Ascending aorta (tissue), 2 donors: ENCODE data around the gene TCF4. TPM values are rescaled to one million over a fixed set of nuclear protein-coding genes. Genes with fewer than 3 reads are reported as not detected.
A peak's percentile ranks its signal among the peaks of the same experiment; 100 is the strongest.

ENCODE experiments used
- DNase-seq, 2 donors: peaks; one replicate each; pipeline ENCODE4 v3.0.0-alpha.2; 2019; ENCODE audit warnings: low spot score in 2 of 2
- H3K27ac ChIP-seq, 2 donors: fragments of 200-600 bp; sonication (generic); one replicate each; pipeline ENCODE4 v1.5.1; 2016 to 2017; ENCODE audit warnings: mild to moderate bottlenecking in 1 of 2
- H3K27me3 ChIP-seq: fragments of 200-600 bp; sonication (generic); one replicate; pipeline ENCODE4 v1.5.1; 2017
- H3K36me3 ChIP-seq, 2 donors: fragments of 200-600 bp; sonication (generic); one replicate each; pipeline ENCODE4 v1.5.1; 2016
- H3K4me1 ChIP-seq, 2 donors: fragments of 200-600 bp; sonication (generic); one replicate each; pipeline ENCODE4 v1.5.1; 2016 to 2017; ENCODE audit warnings: mild to moderate bottlenecking in 1 of 2
- H3K4me3 ChIP-seq, 2 donors: fragments of 200-600 bp; sonication (generic); one replicate each; pipeline ENCODE4 v1.5.1; 2016 to 2017; ENCODE audit warnings: mild to moderate bottlenecking in 1 of 2
- H3K9me3 ChIP-seq, 2 donors: fragments of 200-600 bp; sonication (generic); one replicate each; pipeline ENCODE4 v1.5.1; 2016
- CTCF ChIP-seq, 3 experiments: fragments of 200-600 bp in 2 of 3; fragments of 450-650 bp in 1 of 3; sonication (generic) in 2 of 3; IDR thresholded peaks; one replicate each; pipeline ENCODE4 v1.5.1; 2016 to 2019; ENCODE audit warnings: antibody characterized with exemption in 3 of 3, mild to moderate bottlenecking in 1 of 3, moderate library complexity in 1 of 3
- intact Hi-C: fragments of 100-400 bp; cut with DNase I; formaldehyde crosslinking; loops from one replicate; pipeline ENCODE4 v1.15.1; 2023
- total RNA-seq: library from RNA; depleted of rRNA; stranded (reverse); fragments of >200 nt; gene quantifications from one replicate; pipeline ENCODE4 v1.1.0, GENCODE V29; 2016

The TCF4 gene
- total RNA-seq, 1 donor from 2014 or later = 180 TPM

- Histone ChIP-seq H3K4me1 (peaks cover 0 to 4% of the 10 kb centered on the region in 2 donors), H3K27ac (no peak overlapping the region), H3K36me3 (no peaks in the 10 kb centered on the region), H3K9me3 (no peaks in the 10 kb centered on the region), H3K27me3 (no peaks in the 10 kb centered on the region), H3K4me3 (peak overlapping the region in 1 of 2 donors; percentile 30)
- no peak for DNase-seq
- TF ChIP-seq CTCF (IDR thresholded peaks at IDR 0.05) = no peak
- intact Hi-C loops = no loop called here
These were observed 36.8 kb downstream of the TCF4 start for GRCh38 chr18:55551227-55551626.

GRCh38 chr18:55550471-55550870 lies 37.5 kb downstream of the TCF4 start:
- Histone ChIP-seq H3K27ac (no peak overlapping the region), H3K27me3 (no peaks in the 10 kb centered on the region), H3K9me3 (no peaks in the 10 kb centered on the region), H3K36me3 (no peaks in the 10 kb centered on the region), H3K4me3 (peak overlapping the region in 1 of 2 donors; percentile 30), H3K4me1 (peaks cover 0 to 4% of the 10 kb centered on the region in 2 donors)
- DNase-seq = no peak
- no peak for TF ChIP-seq CTCF (IDR thresholded peaks at IDR 0.05)
- intact Hi-C loops = no loop called here

GRCh38 chr18:55549474-55550104 lies 38.4 kb downstream of the TCF4 start:
- DNase-seq = no peak
- H3K27me3 ChIP-seq = no peaks in the 10 kb centered on the region
- TF ChIP-seq CTCF (IDR thresholded peaks at IDR 0.05) = no peak
- no peak overlapping the region for H3K4me3 ChIP-seq
- no peaks in the 10 kb centered on the region for H3K9me3 ChIP-seq
- H3K27ac ChIP-seq = no peak overlapping the region
- peaks cover 0 to 4% of the 10 kb centered on the region in 2 donors for H3K4me1 ChIP-seq
- intact Hi-C loops = no loop called here
- no peaks in the 10 kb centered on the region for H3K36me3 ChIP-seq

- Histone ChIP-seq H3K36me3 (no peaks in the 10 kb centered on the region), H3K9me3 (no peaks in the 10 kb centered on the region), H3K4me1 (peaks cover 0 to 4% of the 10 kb centered on the region in 2 donors), H3K27me3 (no peaks in the 10 kb centered on the region), H3K27ac (peak overlapping the region in 1 of 2 donors; percentile 14), H3K4me3 (no peak overlapping the region)
- intact Hi-C loops = no loop called here
- DNase-seq = no peak
- no peak for TF ChIP-seq CTCF (IDR thresholded peaks at IDR 0.05)
These were observed 40.3 kb downstream of the TCF4 start for GRCh38 chr18:55547705-55548056.

- H3K9me3 ChIP-seq = no peaks in the 10 kb centered on the region
- DNase-seq = no peak
- TF ChIP-seq CTCF (IDR thresholded peaks at IDR 0.05) = no peak
- intact Hi-C loops = no loop called here
- no peaks in the 10 kb centered on the region for H3K27me3 ChIP-seq
- H3K4me3 ChIP-seq = peak overlapping the region in 1 of 2 donors; percentile 41
- peaks cover 0 to 4% of the 10 kb centered on the region in 2 donors for H3K4me1 ChIP-seq
- H3K36me3 ChIP-seq = no peaks in the 10 kb centered on the region
- peak overlapping the region in 1 of 2 donors; percentile 20 for H3K27ac ChIP-seq
These were observed 40.9 kb downstream of the TCF4 start for GRCh38 chr18:55546851-55547704.
